Smooth muscle cell (in vitro differentiated cells): Measurements from ENCODE around the gene MYRF. TPM values are rescaled to one million over a fixed set of nuclear protein-coding genes. Genes with fewer than 3 reads are reported as not detected.

Source experiments
- DNase-seq: peaks from one replicate; lab custom pipeline; 2025; ENCODE audit not compliant: unreplicated experiment; lab: John Stamatoyannopoulos, UW
- H2AFZ ChIP-seq: fragments of 200-600 bp; sonication (generic); 2 replicates; pipeline ENCODE4 v1.6.0; 2016; ENCODE audit warnings: antibody characterized with exemption, low read depth, mild to moderate bottlenecking
- H3F3A ChIP-seq: fragments of 200-600 bp; sonication (generic); 2 replicates; pipeline ENCODE4 v1.6.0; 2017; ENCODE audit warnings: antibody characterized with exemption, low read depth
- H3K27ac ChIP-seq: fragments of 200-600 bp; sonication (generic); 2 replicates; pipeline ENCODE4 v1.5.1; 2016; ENCODE audit warnings: low read depth, mild to moderate bottlenecking
- H3K27me3 ChIP-seq: fragments of 200-600 bp; sonication (generic); 2 replicates; pipeline ENCODE4 v1.6.1; 2016; ENCODE audit warnings: low read depth, mild to moderate bottlenecking
- H3K36me3 ChIP-seq: fragments of 200-600 bp; sonication (generic); 2 replicates; pipeline ENCODE4 v1.5.1; 2016; ENCODE audit warnings: low read depth
- H3K4me1 ChIP-seq: fragments of 200-600 bp; sonication (generic); 2 replicates; pipeline ENCODE4 v1.5.1; 2016; ENCODE audit warnings: low read depth
- H3K4me2 ChIP-seq: fragments of 200-600 bp; sonication (generic); 2 replicates; pipeline ENCODE4 v1.6.0; 2016; ENCODE audit warnings: mild to moderate bottlenecking
- H3K4me3 ChIP-seq: fragments of 200-600 bp; sonication (generic); 2 replicates; pipeline ENCODE4 v1.5.1; 2016; ENCODE audit warnings: mild to moderate bottlenecking
- H3K79me2 ChIP-seq: fragments of 200-600 bp; sonication (generic); 2 replicates; pipeline ENCODE4 v1.6.0; 2016; ENCODE audit warnings: low read depth, mild to moderate bottlenecking
- H3K9ac ChIP-seq: fragments of 200-600 bp; sonication (generic); 2 replicates; pipeline ENCODE4 v1.6.0; 2016; ENCODE audit warnings: low read depth
- H3K9me3 ChIP-seq: fragments of 200-600 bp; sonication (generic); replicated peaks from 2 replicates; pipeline ENCODE4 v1.5.1; 2016; ENCODE audit warnings: low read depth
- H4K20me1 ChIP-seq: fragments of 200-600 bp; sonication (generic); 2 replicates; pipeline ENCODE4 v1.6.0; 2016; ENCODE audit warnings: low read depth
- CTCF ChIP-seq: fragments of 200-600 bp; sonication (generic); IDR thresholded peaks from 2 replicates; pipeline ENCODE4 v1.5.1; 2017; ENCODE audit warnings: borderline replicate concordance, mild to moderate bottlenecking, antibody characterized with exemption; ENCODE audit not compliant: insufficient read depth, poor library complexity, severe bottlenecking
- WGBS: methylation state at CpG from one replicate; pipeline ENCODE4 v1.1.7; 2016; ENCODE audit warnings: low lambda C conversion rate; 5-methylcytosine and 5-hydroxymethylcytosine counted together
- polyA plus RNA-seq: library from polyadenylated mRNA; unstranded; fragments of >200 nt; fragmentation: Nextera tagmentation; extraction: Ambion mirVana; gene quantifications from 2 replicates; pipeline ENCODE4 v1.2.1, GENCODE V29; 2016
- total RNA-seq: library from RNA; depleted of rRNA; stranded (reverse); fragments of >200 nt; gene quantifications from 2 replicates; pipeline ENCODE4 v1.2.3, GENCODE V29; 2014

The MYRF gene
- total and polyA plus RNA-seq, 2 experiments from 2014 or later: 11.1 to 13.7 TPM

- Histone ChIP-seq H4K20me1 (peaks cover 18% of the 10 kb centered on the region), H3K4me2 (no peak overlapping the region), H3K27me3 (no peaks in the 10 kb centered on the region), H3K4me3 (no peak overlapping the region), H3K4me1 (no peaks in the 10 kb centered on the region), H3K9ac (no peak overlapping the region), H3K27ac (peak overlapping the region; percentile 52), H3F3A (peaks cover 13% of the 10 kb centered on the region), H3K79me2 (no peaks in the 10 kb centered on the region), H3K9me3 (no peaks in the 10 kb centered on the region), H3K36me3 (no peaks in the 10 kb centered on the region), H2AFZ (no peak overlapping the region)
- 38% methylated on average over 13 of the region's 13 CpGs for WGBS
- no peak for DNase-seq
- TF ChIP-seq CTCF: no peak
These were observed 31.5 kb downstream of the MYRF start for GRCh38 chr11:61783717-61784505.

DNA sequence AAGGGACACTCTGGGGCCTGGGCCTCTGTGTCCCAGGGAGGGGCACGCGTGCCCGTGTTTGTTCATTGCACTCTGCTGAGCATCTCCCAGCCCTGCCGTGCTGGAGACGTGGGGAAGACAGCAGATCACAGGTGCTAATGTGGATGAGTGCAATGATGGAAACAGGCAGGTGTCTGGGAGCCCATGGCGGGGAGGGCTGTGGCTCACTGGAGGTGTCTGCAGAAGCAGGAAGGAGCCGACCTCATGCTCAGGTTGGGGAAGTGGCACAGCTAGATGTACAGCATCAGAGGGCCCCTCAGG lies 32.0 kb downstream of the MYRF start:
- Histone ChIP-seq H3K79me2 (no peaks in the 10 kb centered on the region), H2AFZ (no peak overlapping the region), H3K36me3 (no peaks in the 10 kb centered on the region), H3K9me3 (no peaks in the 10 kb centered on the region), H4K20me1 (peaks cover 18% of the 10 kb centered on the region), H3K27ac (peak overlapping the region; percentile 52), H3K4me3 (no peak overlapping the region), H3K4me1 (no peaks in the 10 kb centered on the region), H3K27me3 (no peaks in the 10 kb centered on the region), H3F3A (peaks cover 13% of the 10 kb centered on the region), H3K9ac (no peak overlapping the region), H3K4me2 (no peak overlapping the region)
- no peak for DNase-seq
- 97% methylated on average over 7 of the region's 7 CpGs for WGBS
- TF ChIP-seq CTCF: no peak

DNA sequence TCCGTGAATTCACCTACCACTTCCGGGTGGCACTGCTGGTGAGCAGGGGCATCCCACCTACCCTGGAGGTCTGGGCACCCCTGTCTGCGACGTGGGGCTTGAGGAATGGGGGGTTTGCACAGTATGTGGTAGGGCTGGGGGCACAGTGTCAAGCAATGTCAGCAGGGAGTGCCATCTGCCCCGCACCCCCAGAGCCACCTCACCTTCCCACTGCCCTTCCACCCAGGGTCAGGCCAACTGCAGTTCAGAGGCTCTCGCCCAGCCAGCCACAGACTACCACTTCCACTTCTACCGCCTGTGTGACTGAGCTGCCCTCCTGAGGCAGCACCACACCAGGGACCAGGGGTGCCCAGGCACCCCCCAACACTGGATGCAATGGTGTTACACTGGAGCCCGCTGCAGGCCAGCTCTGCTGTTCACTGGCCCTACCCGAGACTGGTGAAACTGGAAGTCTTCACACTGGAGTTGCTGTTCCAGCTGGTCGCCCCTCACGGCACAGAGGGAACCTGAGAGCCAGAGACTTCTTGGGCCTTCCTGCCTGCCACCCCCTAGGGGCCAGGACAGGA lies 33.5 kb downstream of the MYRF start:
- Histone ChIP-seq H3K4me3 (no peak overlapping the region), H3K27ac (peak overlapping the region; percentile 26), H3K4me1 (no peaks in the 10 kb centered on the region), H3K79me2 (peaks cover 6% of the 10 kb centered on the region), H3K36me3 (no peaks in the 10 kb centered on the region), H3K9ac (no peak overlapping the region), H3K27me3 (no peaks in the 10 kb centered on the region), H3K9me3 (no peaks in the 10 kb centered on the region), H2AFZ (no peak overlapping the region), H3K4me2 (no peak overlapping the region), H3F3A (peaks cover 13% of the 10 kb centered on the region), H4K20me1 (peaks cover 18% of the 10 kb centered on the region)
- no peak for DNase-seq
- 97% methylated on average over 11 of the region's 11 CpGs for WGBS
- TF ChIP-seq CTCF: no peak
